Stimulated activated CD8-positive, alpha-beta memory T cell treated with anti-CD3 and anti-CD28 coated beads, Interleukin-15, amount 100 ng/mL, for 1 hour (primary cell): ENCODE results near the gene SAMD1.
"Not testable (repeated sequence)": the region's sequence is repeated elsewhere in the genome, so short reads cannot be mapped to it uniquely, and the experiment has no call there.

ENCODE experiments used
- DNase-seq: peaks from one replicate; pipeline ENCODE4 v3.0.0-alpha.2; 2020; ENCODE audit warnings: low read depth

The SAMD1 gene

DNA sequence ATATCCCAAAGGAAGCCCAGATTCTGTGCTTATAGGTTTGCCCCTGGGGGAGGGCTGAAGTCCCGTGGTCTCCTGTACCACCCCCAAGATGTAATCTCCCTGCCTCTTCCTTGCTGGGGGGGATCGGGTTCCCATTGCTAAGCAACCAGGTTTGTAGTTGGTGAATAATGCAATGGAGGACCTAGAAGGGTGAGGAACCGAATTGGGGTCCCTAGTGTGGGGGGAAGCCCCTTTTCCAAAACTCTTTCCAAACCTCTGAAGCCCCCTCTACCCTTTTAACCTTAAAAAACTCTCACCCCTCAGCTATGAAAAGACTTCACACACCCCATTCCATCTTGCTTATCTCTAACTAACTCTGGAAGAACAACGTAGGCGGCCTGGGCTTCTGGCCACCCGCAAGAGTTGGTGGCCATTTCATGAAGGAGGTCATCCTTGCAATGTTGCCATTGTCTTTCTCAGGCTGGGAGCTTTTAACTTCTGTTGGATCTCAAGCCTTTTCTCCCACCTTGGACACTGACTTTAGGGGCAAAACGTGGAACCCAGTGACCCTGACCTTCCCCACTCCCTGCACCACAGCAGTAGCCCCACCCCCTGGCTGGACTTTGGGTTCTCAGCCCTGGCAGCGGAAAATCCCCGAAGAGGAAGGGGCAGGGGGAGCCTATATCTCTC, 29.3 kb downstream of the SAMD1 start:
- no peak for DNase-seq

DNA sequence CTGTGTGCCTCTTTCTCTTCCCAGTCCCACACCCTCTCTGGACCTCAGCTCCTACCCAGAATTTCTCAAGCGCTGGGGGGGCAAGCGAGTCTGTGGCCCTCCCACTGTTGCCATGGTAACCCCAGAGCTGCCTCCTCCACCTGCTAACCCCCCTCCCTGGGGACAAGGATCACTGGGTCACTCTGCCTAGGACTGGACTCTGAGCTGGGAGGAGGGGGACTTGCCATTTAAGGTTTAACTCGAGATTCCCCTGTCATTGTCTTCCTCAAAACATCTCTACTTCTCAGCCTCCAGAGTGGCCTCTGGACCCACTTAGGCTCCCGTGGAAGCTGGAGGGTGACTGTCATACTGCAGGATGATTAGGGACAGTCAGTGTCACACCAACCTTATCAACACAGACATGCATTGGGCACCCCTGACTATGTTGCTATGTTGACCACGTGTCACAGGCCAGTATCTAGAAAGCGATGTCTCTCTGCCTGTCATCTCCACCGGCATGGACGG, 30.8 kb downstream of the SAMD1 start:
- no peak for DNase-seq

DNA sequence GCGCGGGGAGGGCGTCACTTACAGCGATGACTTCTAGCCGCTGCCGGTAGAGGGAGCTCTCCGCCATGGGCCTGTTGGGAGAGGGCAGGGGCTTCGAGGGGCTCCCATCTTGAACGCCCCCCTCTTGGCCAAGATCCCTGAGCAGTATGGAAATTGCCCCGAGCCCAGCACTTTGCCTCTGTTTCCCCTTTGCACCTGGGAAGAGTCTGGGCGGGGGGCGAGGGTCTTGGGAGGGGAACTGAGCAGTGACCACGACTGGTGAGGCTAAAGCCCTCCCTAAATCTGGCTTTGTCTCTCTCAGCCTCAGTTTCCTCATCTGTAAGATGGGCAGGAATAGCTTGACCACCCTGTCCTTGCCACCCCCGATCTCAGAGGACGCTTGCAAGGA, 31.5 kb downstream of the SAMD1 start:
- DNase-seq: peak; percentile 32

DNA sequence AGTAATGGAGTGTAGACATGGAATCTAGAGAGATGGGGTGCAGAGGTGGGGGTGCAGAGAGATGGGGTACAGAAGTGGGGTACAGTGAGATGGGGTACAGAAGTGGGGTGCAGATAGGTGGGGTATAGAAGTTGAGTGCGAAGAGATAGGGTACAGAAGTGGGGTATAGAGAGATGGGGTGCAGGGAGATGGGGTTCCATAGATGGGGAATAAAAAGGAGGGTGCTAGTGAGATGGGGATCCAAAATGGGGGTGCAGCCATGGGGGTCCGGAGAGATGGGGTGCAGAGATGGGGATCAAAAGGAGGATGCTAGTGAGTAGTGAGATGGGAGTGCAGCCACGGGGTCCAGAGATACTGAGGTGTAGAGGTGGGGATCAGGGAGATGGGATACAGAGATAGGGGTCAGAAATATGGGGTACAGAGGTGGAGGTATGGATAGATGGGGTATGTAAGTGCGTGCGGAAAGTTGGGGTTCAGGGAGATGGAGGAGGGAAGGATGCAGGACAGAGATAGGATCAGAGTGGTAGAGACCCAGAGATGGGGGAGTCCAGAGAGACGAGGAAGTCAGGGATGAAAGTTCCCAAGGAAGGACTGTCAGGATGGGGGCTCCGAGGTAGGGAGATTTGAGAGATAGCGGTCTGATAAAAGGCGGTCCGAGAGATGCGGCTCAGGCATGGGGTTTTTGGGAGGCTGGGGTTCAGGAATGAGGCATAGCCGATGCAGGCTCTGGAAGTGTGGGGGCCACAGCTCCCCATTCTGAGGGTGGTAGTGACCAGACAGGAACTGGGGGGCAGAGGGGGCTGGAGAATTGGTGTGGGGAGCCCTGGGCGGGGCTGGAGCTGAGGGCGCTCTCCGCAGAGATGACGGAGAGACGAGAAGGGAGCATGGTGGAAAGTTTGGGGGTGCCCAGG, 32.1 kb downstream of the SAMD1 start:
- no peak for DNase-seq

DNA sequence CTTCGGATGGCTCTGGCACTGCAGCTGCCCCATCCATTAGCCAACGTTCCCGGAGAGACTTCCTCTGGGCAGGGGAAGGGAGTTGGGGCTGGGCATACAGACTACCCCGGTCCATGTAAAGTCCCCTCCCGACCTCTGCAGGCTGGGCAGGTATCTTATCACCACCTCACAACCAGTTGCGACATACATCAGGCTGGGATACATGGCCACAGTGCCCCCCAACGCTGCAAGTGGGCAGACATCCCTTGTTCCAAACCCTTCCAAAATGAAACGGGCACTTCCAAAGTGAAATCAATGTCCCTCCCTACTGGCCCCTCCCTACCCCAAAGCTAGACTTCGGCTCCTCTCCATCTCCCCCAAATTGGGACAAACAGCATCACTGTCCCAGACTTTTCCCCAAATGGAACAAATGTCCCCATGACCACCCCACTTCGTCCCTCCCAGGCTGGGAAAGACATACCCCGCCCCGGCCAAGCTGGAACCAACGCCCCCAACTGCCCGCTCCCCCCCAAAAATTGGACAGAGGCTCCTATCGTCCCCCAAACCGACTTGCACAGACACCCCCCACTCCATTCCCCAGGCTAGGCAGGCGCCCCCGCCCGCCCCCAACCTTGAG, 33.7 kb downstream of the SAMD1 start:
- no peak for DNase-seq

DNA sequence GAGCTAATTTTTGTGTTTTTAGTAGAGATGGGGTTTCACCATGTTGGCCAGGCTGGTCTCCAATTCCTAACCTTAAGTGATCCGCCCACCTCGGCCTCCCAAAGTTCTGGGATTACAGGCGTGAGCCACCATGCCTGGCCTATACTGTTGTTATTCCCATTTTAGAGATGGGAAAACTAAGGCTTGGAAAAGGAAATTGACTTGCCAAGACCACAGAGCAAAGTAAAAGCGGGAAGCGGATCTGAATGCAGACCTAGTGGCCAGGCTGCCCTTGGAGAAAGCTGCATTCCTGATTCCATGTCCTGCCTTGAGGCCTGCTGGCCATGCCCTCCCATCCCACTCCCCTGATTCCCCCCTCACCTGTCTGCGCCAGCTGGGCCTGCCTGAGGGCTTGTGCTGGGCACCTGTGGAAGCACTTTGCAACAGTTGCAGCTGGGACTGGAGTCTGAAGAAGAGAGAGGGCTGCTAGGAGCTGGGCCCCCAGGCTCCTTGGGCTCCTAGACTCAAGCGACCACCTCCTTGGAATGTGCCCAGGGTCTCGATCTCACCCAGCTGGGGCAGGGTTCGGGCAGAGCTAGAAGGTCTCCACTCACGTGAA, 34.4 kb downstream of the SAMD1 start:
- DNase-seq: no peak

DNA sequence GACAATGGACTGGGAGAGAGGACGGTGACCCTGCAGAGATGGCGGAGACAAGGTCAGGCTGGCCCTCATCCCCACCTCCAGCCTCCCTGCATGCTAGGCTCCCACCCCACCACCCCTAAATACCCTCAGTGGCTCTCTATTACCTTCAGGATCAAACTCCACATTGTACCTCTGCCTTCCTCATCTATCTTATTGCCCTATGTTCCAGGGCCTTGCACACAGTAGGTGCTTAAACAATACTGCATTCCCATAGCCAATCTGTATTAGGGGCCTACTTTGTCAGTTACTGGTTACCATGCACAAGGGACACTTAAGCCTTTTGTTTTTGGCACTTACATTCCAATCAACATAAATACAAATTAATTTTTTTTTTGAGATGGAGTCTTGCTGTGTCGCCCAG, 35.2 kb downstream of the SAMD1 start:
- no peak for DNase-seq

DNA sequence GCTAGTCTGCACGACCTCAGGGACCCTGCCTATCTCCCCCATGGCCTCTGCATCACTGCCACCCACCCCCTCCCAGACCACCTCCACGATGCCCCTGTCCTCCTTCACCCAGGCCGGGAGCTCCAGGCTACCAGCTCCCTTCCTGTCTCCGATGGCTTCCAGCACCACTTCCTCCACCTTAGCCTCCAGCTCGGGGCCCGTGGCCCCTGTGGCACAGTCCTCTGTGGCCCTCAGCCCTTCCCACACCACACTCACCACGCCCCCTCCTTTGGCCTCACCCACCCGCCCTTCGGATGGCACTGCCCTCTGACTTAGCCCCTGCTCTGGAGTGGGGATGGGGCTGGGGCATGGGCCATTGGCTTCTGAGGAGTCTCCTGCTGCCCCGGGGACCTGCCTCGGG, 35.8 kb downstream of the SAMD1 start:
- DNase-seq: no peak

DNA sequence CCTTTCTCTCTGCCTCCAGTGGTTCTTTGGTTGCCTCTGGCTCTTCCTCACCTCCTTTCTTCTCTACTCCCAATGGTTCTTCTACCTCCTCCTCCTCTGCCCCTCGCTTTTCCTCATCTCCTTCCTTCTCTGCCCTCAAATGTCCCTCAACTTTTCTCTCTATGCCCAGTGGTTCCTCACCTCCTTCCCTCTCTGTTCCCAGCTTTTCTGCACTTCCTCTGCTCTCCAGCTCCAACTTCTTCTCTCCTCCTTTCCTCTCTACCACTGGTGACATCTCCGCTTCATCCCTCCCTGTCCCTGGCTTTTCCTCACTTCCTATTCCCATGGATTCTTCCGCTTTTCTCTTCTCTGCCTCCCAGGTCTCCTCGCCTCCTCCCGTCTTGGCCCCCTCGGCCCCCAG, 36.5 kb downstream of the SAMD1 start:
- no peak for DNase-seq

DNA sequence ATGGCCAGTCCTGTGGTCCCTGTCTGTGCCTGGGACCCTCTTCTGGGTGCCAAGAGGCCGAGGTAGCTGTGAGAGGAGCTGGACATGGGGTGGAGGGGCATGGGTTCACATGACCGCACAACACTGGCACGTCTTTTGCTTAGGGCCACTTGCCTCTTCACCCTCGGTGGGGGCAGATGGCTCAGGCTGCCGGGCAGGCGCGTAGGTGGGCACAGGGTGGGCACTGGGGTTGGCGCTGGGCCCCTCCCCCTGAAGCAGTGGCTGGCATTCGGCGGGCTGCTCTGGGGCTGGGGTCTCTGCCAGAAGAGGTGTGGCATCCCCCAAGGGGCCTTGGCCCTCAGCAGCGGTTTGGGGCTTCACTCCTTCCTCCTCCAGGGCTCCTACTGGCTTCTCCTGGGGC, 37.1 kb downstream of the SAMD1 start:
- no peak for DNase-seq

DNA sequence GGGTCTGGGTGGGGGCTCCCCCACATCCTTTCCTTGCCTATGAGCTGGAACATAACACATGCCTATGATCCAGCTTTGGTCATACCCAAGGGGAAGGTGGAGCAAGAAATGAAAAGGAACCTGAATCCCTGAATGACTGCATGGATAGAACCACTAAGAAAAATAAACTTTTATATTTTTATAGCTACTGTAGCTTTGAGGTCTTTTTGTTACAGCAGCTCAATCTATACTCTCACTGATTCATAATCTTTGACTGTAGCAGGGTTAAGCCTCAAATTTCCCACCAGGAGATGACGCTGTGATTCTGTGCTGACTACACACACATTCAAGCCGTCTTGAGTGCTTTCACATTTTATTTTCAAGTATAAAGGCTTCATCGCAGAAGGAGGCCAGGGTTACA, 37.5 kb downstream of the SAMD1 start:
- DNase-seq: no peak

DNA sequence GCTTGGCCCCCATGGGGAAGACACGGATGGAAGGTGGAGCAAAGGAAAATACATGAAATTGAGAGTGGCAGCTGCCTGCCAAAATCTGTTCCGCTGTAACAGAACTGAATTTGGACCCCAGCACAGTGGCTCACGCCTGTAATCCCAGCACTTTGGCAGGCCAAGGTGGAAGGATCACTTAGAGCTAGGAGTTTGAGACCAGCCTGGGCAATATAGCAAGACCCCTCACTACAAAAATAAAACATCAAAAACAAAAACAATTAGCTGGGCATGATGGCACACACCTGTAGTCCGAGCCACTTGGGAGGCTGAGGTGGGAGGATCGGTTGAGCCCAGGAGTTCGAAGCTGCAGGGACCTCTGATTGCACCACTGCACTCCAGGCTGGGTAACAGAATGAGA, 38.1 kb downstream of the SAMD1 start:
- DNase-seq: no peak

DNA sequence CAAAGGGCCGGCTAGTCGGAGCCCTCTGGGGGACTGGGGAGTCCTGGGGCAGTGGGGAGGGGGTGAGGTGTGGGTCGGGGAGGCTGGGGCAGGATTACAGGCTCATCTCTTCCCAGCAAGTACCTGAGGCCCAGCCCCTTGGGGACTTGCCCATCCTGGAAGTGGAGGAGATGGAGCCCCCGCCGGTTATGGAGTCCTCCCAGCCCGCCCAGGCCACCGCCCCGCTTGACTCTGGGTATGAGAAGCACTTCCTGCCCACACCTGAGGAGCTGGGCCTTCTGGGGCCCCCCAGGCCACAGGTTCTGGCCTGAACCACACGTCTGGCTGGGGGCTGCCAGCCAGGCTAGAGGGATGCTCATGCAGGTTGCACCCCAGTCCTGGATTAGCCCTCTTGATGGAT, 38.6 kb downstream of the SAMD1 start:
- no peak for DNase-seq

DNA sequence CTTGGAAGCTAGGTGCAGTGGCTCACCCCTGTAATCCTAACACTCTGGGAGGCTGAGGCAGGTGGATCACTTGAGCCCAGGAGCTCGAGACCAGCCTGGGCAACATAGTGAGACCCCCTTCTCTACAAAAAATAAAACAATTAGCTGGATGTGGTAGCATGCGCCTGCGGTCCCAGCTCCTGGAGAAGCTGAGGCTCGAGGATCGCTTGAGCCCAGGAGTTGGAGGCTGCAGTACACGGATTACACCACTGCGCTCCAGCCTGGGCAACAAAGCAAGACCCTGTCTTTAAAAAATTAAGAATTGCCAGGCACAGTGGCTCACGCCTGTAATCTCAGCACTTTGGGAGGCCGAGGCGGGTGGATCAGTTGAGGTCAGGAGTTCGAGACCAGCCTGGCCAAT, 39.6 kb downstream of the SAMD1 start:
- DNase-seq: not testable (repeated sequence)

DNA sequence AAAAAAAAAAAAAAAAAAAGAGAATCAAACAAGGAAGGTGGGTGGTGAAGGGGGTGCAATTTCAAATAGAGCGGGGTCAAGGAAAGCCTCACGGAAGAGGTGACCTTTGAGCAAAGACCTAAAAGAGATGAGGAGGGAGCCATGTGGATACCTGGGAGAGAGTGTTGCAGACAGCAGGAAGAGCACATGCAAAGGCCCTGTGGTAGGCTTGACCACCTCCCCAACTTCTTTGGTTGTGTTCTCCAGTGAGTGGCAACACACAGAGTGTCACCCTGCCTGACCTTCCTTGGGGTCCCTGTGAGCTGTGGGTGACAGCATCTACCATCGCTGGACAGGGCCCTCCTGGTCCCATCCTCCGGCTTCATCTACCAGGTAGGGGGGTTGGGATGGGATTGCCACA, 40.0 kb downstream of the SAMD1 start:
- no peak for DNase-seq

DNA sequence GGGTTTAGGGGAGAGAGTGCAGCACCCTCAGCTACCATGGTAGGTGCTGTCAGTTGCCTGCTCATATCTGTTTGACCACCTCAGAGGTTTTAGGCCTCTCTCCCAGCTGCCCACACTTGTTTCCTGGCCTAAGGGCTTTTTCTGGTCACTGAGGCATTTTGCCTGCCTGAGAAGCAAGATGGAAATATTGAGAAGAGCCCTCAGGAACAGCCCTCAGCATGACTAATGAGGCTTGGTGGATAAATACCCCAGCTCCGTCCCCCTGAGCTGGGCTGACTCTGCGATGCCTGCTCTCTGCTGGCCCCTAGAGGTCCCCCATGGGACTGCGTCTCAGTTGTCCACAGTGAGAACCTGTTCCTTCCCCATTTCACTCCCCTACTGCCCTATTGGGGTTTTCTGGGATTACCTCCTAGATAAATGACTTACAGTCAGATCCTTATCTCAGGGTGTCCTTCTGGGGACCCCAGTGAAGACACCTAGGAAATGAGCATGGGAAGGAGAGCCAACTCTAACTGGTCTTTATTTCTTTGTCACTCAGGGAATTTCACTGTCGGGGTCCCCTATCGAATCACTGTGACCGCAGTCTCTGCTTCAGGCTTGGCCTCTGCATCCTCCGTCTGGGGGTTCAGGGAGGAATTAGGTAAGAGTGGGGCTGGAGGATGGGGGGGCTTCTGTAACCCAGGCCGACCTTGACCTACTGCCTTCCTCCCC, 42.0 kb downstream of the SAMD1 start:
- DNase-seq: peak; percentile 73

DNA sequence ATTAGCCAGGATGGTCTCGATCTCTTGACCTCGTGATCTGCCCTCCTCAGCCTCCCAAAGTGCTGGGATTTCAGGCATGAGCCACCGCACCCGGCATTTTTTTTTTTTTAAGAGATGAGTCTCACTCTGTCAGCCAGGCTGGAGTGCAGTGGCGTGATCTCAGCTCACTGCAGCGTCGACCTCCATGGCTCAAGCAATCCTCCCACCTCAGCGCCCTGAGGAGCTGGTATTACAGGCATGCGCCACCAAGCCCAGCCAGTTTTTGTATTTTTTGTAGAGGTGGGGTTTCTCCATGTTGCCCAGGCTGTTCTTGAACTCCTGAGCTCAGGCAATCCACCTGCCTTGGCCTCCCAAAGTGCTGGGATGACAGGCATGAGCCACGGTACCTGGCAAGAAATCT, 42.7 kb downstream of the SAMD1 start:
- not testable (repeated sequence) for DNase-seq

DNA sequence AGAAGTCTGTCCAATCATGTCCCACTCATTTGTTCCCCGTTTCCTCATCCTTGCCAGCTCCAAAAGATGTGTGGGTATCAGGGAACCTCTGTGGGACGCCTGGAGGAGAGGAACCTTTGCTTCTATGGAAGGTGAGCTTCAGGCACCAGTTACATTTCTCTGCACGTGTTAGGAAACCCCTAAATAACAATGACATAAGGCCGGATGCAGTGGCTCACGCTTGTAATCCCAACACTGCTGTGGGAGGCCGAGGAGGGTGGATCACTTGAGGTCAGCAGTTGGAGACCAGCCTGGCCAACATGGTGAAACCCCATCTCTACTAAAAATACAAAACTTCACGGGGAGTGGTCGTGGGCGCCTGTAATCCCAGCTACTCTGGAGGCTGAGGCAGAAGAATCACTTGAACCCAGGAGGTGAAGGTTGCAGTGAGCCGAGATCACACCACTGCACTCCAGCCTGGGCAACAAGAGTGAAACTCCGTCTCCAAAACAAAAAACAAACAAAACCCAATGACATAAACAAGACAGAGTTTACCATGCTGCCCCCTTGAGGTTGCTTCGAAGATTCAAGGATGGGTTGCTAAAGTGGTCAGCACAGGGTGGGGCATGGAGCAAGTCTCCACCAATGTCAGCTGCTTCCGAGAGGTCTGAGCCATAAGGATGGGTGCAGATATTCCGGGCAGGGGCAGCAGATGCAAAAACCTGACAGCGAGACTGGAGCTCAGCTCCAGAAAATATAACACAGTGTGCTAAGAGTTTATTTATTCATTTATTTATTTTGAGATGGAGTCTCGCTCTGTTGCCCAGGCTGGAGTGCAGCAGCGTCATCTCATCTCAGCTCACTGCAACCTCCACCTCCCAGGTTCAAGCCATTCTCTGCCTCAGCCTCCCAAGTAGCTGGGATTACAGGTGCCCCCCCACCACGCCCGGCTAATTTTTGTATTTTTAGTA, 47.6 kb downstream of the SAMD1 start:
- not testable (repeated sequence) for DNase-seq

DNA sequence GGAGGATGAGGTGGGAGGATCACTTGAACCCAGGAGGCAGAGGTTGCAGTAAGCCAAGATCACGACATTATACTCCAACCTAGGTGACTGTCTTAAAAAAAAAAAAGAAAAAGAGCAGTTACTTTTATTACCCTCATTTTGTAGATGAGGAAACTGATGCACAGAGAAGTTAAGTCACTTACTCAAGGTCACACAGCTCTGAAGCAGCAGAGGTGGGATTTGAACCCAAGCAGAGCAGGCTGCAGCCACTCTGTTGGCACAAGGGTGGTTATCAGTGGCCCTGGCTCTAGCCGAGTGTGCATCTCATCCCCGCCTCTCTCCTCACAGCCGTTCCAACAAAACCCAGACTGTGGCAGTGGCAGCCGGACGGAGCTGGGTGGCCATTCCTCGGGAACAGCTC, 51.4 kb downstream of the SAMD1 start:
- no peak for DNase-seq
